OCI-LY7 (cell line): ENCODE data around the gene MYL11.

Source experiments
- EZH2phosphoT487 ChIP-seq: fragments of 200-600 bp; sonication (generic); IDR thresholded peaks from 2 replicates; pipeline ENCODE4 v1.6.1; 2018; ENCODE audit warnings: low read depth, borderline replicate concordance, mild to moderate bottlenecking, mixed run types, antibody characterized with exemption, low read length, moderate library complexity, mixed read lengths
- TF ChIP-seq, protein P1 (sequence below): fragments of 200-600 bp; sonication (generic); conservative IDR thresholded peaks from 2 replicates; pipeline ENCODE4 v1.5.1; 2014; ENCODE audit warnings: mild to moderate bottlenecking, antibody characterized with exemption, low read length, moderate library complexity, mixed read lengths

DNA sequence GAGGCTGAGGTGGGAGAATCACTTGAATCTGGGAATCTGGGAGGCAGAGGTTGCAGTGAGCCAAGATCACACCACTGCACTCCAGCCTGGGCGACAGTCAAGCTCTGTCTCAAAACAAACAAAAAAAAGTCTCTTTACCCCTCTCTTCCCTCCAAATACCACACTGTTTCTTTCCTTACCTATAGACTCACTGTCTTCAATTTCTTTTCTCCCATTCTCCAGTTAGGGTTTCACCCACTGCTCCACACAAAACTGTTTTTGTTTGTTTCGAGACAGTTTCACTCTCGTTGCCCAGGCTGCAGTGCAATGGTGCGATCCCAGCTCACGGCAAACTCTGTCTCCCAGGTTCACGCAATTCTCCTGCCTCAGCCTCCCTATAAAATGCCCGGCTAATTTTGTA lies 13.4 kb upstream of the MYL11 start:
- TF ChIP-seq, protein P1, sequence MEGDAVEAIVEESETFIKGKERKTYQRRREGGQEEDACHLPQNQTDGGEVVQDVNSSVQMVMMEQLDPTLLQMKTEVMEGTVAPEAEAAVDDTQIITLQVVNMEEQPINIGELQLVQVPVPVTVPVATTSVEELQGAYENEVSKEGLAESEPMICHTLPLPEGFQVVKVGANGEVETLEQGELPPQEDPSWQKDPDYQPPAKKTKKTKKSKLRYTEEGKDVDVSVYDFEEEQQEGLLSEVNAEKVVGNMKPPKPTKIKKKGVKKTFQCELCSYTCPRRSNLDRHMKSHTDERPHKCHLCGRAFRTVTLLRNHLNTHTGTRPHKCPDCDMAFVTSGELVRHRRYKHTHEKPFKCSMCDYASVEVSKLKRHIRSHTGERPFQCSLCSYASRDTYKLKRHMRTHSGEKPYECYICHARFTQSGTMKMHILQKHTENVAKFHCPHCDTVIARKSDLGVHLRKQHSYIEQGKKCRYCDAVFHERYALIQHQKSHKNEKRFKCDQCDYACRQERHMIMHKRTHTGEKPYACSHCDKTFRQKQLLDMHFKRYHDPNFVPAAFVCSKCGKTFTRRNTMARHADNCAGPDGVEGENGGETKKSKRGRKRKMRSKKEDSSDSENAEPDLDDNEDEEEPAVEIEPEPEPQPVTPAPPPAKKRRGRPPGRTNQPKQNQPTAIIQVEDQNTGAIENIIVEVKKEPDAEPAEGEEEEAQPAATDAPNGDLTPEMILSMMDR, result no peak
- TF ChIP-seq EZH2phosphoT487, result no peak
